ENCODE data around the gene PDZD8.

DNA sequence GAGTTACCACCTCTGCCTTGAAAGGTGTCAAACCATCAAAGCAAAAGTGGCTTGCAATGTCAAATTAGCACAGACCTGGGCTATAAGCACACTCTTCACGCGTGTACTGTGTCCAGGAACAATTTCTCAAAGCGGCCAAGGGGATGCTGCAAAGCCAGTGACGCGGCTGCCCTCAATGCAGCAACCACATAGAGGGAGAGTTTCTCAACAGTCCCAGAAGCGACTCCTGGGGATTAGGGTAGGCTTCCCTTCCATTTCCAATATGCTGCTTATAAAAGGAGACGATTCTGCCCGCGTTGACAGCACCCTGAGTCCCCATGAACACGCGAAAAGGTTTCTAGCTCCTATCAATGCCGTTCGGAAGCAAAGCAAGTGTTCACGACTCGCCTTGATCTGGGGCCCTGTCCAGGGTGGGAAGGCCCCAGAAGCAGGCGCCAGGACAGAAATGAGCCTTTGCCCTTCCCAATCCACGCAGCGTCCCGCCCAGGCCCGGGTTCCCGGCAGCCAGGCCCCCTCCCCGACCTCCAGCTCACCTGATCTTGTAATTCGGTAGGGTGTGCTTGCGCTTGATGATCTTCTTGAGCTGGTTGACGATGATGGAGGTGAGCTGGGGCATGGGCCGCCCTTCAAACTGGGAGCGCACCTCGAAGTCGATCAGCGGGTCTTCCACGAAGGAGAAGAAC lies 1.3 kb downstream of the PDZD8 start:
- TF ChIP-seq CTCF (IDR thresholded peaks at IDR 0.05; ENCODE audit: low read depth, low read length), result no peak
- no peak for TF ChIP-seq MAX (IDR thresholded peaks at IDR 0.05; ENCODE audit: low read depth, low read length)
